GM06990 (cell line): ENCODE results near the gene SLC30A7.

Experiments used
- DNase-seq: peaks from one replicate; pipeline ENCODE4 v3.0.0-alpha.2; 2011; ENCODE audit not compliant: insufficient read length; ENCODE audit errors: extremely low read depth
- H3K27me3 ChIP-seq: replicated peaks from 2 replicates; pipeline ENCODE4 v1.6.0; 2011; ENCODE audit warnings: low read length; ENCODE audit not compliant: control insufficient read depth, insufficient read depth
- H3K36me3 ChIP-seq: 2 replicates; pipeline ENCODE4 v1.5.1; 2011; ENCODE audit warnings: low read length; ENCODE audit not compliant: control insufficient read depth, insufficient read depth
- H3K4me3 ChIP-seq: replicated peaks from 2 replicates; pipeline ENCODE4 v1.5.1; 2011; ENCODE audit warnings: low read depth, mild to moderate bottlenecking, control low read depth, low read length
- TF ChIP-seq, protein P1 (sequence below): IDR thresholded peaks from 2 replicates; pipeline ENCODE4 v1.5.1; 2011; ENCODE audit warnings: low read length, control low read depth, mild to moderate bottlenecking, inconsistent platforms; ENCODE audit not compliant: insufficient read depth, poor library complexity, severe bottlenecking

SLC30A7 gene

DNA sequence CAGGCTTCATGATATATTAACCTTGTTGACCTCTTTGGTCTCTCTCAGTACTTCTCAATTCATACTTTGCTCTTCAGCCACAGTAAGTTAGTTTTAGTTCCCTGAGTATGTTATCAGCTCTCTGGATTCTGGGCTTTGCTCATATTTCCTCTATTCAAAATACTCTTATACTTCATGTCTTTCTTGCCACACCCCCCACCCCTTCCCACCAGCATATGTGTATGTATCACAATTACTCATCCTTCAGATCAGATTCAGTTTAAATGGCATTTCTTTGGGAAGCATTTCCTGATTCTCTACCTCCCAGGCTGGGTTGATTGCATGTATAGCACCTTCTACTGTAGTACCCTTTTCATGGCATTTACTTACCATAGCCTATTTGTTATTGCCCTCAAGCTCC, 28.3 kb downstream of the SLC30A7 start:
- TF ChIP-seq, protein P1, sequence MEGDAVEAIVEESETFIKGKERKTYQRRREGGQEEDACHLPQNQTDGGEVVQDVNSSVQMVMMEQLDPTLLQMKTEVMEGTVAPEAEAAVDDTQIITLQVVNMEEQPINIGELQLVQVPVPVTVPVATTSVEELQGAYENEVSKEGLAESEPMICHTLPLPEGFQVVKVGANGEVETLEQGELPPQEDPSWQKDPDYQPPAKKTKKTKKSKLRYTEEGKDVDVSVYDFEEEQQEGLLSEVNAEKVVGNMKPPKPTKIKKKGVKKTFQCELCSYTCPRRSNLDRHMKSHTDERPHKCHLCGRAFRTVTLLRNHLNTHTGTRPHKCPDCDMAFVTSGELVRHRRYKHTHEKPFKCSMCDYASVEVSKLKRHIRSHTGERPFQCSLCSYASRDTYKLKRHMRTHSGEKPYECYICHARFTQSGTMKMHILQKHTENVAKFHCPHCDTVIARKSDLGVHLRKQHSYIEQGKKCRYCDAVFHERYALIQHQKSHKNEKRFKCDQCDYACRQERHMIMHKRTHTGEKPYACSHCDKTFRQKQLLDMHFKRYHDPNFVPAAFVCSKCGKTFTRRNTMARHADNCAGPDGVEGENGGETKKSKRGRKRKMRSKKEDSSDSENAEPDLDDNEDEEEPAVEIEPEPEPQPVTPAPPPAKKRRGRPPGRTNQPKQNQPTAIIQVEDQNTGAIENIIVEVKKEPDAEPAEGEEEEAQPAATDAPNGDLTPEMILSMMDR, result no peak
- Histone ChIP-seq H3K4me3 (no peak overlapping the region), H3K27me3 (no peaks in the 10 kb centered on the region), H3K36me3 (no peaks in the 10 kb centered on the region; the same call in none of the 2 replicates)
- DNase-seq, result no peak

DNA sequence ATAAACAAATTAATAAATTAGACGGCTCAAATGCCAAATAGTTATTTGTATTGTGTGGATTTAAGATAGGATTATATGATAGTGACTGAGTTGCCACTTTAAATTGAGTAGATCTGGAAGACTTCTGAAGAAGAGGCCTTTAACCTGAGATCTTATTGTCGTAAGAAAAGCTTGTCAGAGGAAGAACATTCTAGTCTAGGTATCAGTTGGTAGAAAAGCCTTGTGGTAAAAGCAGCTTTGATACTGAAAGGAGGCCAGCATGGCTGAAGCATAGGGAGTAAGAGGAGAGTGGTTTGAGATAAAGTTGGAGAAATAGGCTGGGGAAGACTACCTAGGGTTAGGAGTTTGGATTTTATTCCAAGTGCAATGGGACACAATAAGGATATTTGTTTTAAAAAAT, 29.1 kb downstream of the SLC30A7 start:
- DNase-seq, result no peak
- H3K27me3 ChIP-seq, result no peaks in the 10 kb centered on the region
- H3K36me3 ChIP-seq, result no peaks in the 10 kb centered on the region; the same call in none of the 2 replicates
- TF ChIP-seq, protein P1, result no peak
- H3K4me3 ChIP-seq, result no peak overlapping the region

DNA sequence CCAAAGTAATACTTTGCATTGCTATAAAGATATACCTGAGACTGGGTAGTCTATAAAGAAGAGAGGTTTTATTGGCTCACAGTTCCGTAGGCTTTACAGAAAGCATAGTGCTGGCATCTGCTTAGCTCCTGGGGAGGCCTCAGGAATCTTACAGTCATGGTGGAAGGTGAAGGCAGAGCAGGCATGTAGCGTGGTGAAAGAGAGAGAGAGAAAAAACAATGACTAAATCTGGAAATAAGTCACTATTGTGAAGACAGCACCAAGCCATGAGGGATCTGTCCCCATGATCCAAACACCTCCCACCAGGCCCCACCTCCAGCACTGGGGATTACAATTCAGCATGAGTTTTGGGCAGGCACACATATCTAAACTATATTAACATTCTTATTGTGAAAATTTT, 30.4 kb downstream of the SLC30A7 start:
- H3K36me3 ChIP-seq, result no peaks in the 10 kb centered on the region; the same call in none of the 2 replicates
- no peaks in the 10 kb centered on the region for H3K27me3 ChIP-seq
- no peak for DNase-seq
- H3K4me3 ChIP-seq, result no peak overlapping the region
- TF ChIP-seq, protein P1, result no peak

DNA sequence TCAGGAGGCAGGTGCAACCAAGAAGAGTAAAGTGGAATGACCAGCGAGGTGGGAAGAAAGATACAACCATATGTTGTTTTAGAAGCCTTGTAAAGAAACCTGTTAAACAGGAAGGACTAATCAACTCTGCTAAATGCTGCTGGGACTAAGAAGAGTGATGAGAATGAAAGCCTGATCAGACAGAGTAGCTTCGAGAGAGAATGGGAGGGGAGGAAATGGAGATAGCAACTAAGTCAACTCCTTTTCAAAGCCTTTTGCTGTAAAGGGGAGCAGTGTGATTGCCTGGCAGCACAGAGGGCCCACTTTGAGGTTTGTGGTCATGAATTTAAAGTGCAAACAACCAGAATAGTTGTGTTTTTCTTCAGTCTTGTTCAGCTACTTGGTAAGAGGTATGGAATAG, 31.4 kb downstream of the SLC30A7 start:
- H3K27me3 ChIP-seq, result no peaks in the 10 kb centered on the region
- TF ChIP-seq, protein P1, result no peak
- H3K4me3 ChIP-seq, result no peak overlapping the region
- no peaks in the 10 kb centered on the region; the same call in none of the 2 replicates for H3K36me3 ChIP-seq
- DNase-seq, result no peak

DNA sequence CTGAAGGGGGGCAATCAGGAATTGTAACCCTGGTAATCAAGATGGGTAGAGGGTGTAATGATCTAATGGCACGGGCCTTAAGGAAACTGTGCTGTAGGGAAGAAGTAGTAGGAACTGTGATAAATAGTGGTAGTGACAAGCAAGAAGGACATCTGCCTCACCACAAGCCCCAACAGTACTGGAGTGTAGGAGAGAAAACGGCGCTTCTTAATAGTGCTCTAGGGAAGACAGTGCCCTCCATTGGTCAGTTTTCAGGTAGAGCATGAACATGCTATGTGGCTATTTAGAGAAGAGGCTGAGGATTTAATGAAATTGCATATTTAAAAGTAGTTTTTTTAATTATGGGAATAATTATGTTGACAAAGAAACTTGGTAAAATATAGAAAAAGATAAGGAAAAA, 32.2 kb downstream of the SLC30A7 start:
- H3K4me3 ChIP-seq, result no peak overlapping the region
- no peak for DNase-seq
- no peaks in the 10 kb centered on the region; the same call in none of the 2 replicates for H3K36me3 ChIP-seq
- TF ChIP-seq, protein P1, result peak; percentile 16
- no peaks in the 10 kb centered on the region for H3K27me3 ChIP-seq

DNA sequence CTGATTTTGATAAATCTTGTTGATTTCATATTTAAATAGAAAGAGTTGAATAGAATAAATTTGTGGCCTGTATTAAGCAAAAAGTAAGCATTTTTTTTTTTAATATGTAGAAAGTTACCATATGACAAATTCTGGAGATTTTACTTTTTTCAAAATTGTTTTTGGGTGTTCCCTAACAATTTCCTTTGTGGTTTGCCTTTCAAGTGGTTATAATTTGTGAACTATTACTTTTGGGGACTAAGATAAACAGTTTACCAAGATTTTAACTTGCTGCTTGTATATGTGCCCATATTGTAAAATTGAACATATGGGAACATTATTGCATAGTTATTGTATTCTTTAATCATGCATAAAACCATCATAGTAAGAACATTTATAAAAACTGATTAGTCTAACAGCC, 34.6 kb downstream of the SLC30A7 start:
- DNase-seq, result no peak
- TF ChIP-seq, protein P1, result no peak
- no peaks in the 10 kb centered on the region for H3K27me3 ChIP-seq
- no peaks in the 10 kb centered on the region; the same call in none of the 2 replicates for H3K36me3 ChIP-seq
- H3K4me3 ChIP-seq, result no peak overlapping the region
